ENCODE results near the gene SRGAP2B.
"Not testable (repeated sequence)": the region's sequence is repeated elsewhere in the genome, so short reads cannot be mapped to it uniquely, and the experiment has no call there.

SRGAP2B gene

DNA sequence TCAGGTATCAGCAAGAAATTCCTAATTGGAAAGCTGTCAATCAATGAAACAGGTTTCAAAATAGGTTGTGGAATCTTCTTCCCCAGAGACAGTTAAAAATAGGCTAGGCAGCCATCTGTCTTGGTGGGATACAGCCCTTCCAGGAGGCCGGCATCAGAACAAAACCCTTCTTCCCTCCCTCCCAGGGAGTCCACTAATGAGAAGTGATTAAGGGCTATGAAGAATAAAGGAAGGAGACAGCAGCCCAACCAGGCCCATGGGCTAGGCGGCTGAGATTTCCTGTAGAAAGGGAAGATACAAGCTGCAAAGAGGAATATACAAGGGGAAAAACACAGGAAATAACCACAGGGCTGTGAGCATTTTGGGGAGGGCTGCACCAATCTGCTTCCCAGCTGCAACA is 31.8 kb downstream of the SRGAP2B start:
- not testable (repeated sequence) for H3K36me3 ChIP-seq (ENCODE audit: insufficient read depth, low read length); H3K27me3 ChIP-seq (ENCODE audit: insufficient read depth, low read length); H3K27ac ChIP-seq (ENCODE audit: low read depth, low read length)

DNA sequence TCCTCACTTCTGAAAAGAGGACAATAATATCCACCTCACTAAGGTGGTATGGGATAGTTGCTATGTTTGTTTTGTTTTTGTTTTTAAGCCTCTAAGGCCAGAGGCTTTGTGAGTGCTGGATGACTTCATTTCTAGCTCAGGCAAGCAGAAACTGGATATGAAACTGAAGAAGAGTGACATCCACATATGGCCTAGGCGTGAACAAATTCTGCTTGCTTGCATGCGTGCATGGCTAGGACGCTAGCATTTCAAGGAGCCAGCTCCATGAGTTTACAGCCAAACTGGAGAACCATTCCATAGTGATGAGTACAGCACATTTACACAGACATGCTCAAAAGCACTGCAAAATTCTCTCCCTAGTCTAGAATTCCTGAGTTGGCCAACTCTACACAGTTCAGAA is 36.9 kb downstream of the SRGAP2B start:
- H3K27ac ChIP-seq (ENCODE audit: low read depth, low read length); H3K36me3 ChIP-seq (ENCODE audit: insufficient read depth, low read length); H3K4me3 ChIP-seq (ENCODE audit: low read depth, low read length): not testable (repeated sequence)

More for the DNA sequence above, 31.8 kb downstream of the SRGAP2B start:
- not testable (repeated sequence) for H3K79me2 ChIP-seq (ENCODE audit: control insufficient read depth, insufficient read depth, low read length, unreplicated experiment); H3K4me3 ChIP-seq (ENCODE audit: low read depth, low read length); H2AFZ ChIP-seq (ENCODE audit: low read length, unreplicated experiment); H3K4me1 ChIP-seq (ENCODE audit: control insufficient read depth, insufficient read depth, low read length, unreplicated experiment)

DNA sequence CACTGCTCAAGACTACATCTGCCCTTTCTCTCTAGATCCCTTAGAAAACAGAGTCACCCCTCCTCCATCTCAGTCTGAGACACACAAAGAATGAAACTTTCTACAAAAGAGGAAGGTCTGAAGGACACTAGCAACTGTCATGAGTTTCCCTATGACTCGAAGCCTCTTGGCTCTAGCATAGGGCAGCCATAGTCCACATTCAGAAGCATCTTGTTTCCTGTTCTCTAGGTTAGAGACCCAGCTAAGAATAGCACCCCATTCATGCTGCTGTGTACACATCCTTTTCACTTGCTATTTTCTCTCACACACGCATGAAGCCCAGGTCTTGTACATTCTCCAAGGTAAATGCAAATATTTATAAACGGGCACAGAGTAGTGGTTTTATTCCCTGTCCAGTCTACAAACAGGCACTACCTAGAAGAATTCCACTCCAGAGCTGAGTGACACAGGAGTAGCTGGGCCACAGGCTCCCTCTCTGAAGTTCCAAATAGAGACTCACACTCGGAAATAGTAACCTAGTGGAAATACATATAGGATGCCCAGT is 39.8 kb downstream of the SRGAP2B start:
- H3K27me3 ChIP-seq (ENCODE audit: insufficient read depth, low read length); H3K27ac ChIP-seq (ENCODE audit: low read depth, low read length); H3K4me3 ChIP-seq (ENCODE audit: low read depth, low read length); H3K79me2 ChIP-seq (ENCODE audit: control insufficient read depth, insufficient read depth, low read length, unreplicated experiment); H3K36me3 ChIP-seq (ENCODE audit: insufficient read depth, low read length); H3K4me1 ChIP-seq (ENCODE audit: control insufficient read depth, insufficient read depth, low read length, unreplicated experiment); H2AFZ ChIP-seq (ENCODE audit: low read length, unreplicated experiment): not testable (repeated sequence)

More for the DNA sequence above, 36.9 kb downstream of the SRGAP2B start:
- H3K4me1 ChIP-seq (ENCODE audit: control insufficient read depth, insufficient read depth, low read length, unreplicated experiment); H3K27me3 ChIP-seq (ENCODE audit: insufficient read depth, low read length); H3K79me2 ChIP-seq (ENCODE audit: control insufficient read depth, insufficient read depth, low read length, unreplicated experiment); H2AFZ ChIP-seq (ENCODE audit: low read length, unreplicated experiment): not testable (repeated sequence)

DNA sequence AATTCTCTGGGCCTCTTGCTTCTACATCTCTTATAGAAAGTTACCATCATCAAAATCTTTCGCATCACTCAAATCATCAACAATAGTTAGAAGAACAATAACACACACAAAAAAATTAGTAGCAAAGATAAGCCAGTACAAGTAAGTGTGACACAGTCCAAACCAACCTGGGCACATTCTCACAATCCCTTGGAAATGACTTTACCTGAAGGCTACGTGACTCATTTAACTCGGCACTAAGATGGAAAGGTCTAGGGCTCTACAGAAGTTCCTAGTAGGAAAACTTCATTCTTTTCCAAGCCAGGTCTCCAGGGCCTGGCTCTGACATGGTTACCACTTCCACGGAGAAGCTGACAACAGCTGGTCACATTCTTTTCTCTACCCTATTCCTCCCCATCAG is 41.7 kb downstream of the SRGAP2B start:
- H2AFZ ChIP-seq (ENCODE audit: low read length, unreplicated experiment); H3K79me2 ChIP-seq (ENCODE audit: control insufficient read depth, insufficient read depth, low read length, unreplicated experiment); H3K27me3 ChIP-seq (ENCODE audit: insufficient read depth, low read length); H3K36me3 ChIP-seq (ENCODE audit: insufficient read depth, low read length); H3K27ac ChIP-seq (ENCODE audit: low read depth, low read length); H3K4me1 ChIP-seq (ENCODE audit: control insufficient read depth, insufficient read depth, low read length, unreplicated experiment); H3K4me3 ChIP-seq (ENCODE audit: low read depth, low read length): not testable (repeated sequence)

DNA sequence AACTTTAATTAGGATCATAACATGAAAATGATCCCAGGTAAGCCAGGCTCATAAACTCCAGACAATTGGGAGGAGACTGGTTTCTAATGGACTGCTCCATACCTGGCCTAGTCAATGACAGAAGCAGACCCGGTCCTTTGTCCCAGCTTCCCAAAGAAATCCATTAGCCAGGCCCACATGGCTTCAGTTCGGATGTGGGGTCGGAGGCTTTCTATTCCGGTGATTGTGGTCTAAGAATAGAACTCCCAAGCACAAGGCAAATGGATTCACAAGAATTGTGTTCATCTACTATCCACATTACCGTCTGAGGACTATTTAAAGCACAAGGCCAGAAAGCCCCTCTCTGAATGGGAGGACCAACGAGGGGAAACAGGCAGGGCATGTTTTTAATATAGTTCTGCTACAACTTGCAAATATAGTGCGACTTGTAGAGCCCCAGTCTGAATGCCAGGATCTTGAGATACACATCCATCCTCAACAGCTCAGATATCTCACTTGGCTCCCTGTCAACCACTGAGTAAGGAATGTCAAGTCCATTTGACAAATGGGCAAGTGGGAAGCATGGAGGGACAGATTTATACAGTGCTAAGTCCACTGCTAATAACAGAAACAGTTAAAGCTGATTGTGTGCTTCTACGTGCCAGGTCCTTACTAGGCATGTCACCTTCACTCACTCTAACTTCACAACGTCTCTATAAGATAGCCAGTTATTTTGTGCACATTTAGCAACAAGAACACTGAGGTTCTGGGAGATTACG is 42.9 kb downstream of the SRGAP2B start:
- not testable (repeated sequence) for H3K27me3 ChIP-seq (ENCODE audit: insufficient read depth, low read length); H2AFZ ChIP-seq (ENCODE audit: low read length, unreplicated experiment); H3K36me3 ChIP-seq (ENCODE audit: insufficient read depth, low read length); H3K4me3 ChIP-seq (ENCODE audit: low read depth, low read length); H3K79me2 ChIP-seq (ENCODE audit: control insufficient read depth, insufficient read depth, low read length, unreplicated experiment); H3K4me1 ChIP-seq (ENCODE audit: control insufficient read depth, insufficient read depth, low read length, unreplicated experiment); H3K27ac ChIP-seq (ENCODE audit: low read depth, low read length)

DNA sequence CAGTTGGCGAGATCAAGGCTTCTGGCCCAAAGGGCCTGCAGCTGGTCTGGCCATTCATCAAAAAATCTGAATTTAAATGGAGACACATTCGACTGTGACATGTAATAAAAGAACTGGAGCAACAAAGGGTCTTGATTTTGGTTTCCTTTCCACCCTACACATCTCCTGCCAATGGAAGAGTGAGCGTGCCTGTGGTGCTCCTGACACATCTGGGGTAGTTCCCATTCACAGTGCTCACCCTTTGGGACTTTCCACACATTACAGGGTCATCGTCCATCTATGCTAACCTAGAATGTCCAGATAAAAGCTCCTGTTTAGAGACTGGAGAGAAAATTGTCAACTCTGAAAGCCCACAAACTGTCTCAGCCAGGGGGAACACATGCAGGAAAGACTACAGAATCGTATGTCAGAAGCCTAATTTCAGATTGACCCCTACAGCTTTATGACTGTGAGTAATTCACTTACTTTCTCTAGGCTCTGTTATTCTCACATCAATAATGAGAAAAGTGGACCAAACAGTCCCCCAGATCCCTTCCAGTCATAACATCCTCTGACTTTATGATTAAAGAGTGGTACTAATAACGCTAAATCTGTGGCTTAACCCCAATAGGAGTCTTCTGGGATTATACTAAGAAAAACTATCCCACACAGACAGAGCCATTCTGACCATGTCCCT is 46.8 kb downstream of the SRGAP2B start:
- H3K4me3 ChIP-seq (ENCODE audit: low read depth, low read length); H3K27me3 ChIP-seq (ENCODE audit: insufficient read depth, low read length); H3K4me1 ChIP-seq (ENCODE audit: control insufficient read depth, insufficient read depth, low read length, unreplicated experiment); H3K27ac ChIP-seq (ENCODE audit: low read depth, low read length); H3K79me2 ChIP-seq (ENCODE audit: control insufficient read depth, insufficient read depth, low read length, unreplicated experiment); H2AFZ ChIP-seq (ENCODE audit: low read length, unreplicated experiment); H3K36me3 ChIP-seq (ENCODE audit: insufficient read depth, low read length): not testable (repeated sequence)

DNA sequence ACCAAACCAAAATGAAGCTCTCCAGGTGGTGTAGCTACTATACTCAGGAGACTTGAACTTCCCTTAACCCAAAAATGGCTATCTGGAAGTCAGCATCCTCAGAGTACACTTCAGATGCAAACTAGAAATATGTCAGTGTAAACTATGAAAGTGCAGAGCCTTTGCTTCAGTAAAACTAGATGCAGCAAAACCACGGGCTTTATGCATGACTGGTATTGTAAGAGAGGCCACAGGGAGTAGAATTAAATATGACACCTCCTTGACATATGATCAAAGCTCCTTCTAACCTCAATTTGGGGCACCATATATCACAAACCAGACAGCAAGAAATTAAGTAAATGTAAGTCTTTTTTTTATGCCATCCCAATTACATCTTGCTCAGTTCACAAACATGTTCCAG is 47.6 kb downstream of the SRGAP2B start:
- not testable (repeated sequence) for H3K4me1 ChIP-seq (ENCODE audit: control insufficient read depth, insufficient read depth, low read length, unreplicated experiment); H3K27ac ChIP-seq (ENCODE audit: low read depth, low read length); H3K27me3 ChIP-seq (ENCODE audit: insufficient read depth, low read length); H3K4me3 ChIP-seq (ENCODE audit: low read depth, low read length); H2AFZ ChIP-seq (ENCODE audit: low read length, unreplicated experiment); H3K36me3 ChIP-seq (ENCODE audit: insufficient read depth, low read length); H3K79me2 ChIP-seq (ENCODE audit: control insufficient read depth, insufficient read depth, low read length, unreplicated experiment)

DNA sequence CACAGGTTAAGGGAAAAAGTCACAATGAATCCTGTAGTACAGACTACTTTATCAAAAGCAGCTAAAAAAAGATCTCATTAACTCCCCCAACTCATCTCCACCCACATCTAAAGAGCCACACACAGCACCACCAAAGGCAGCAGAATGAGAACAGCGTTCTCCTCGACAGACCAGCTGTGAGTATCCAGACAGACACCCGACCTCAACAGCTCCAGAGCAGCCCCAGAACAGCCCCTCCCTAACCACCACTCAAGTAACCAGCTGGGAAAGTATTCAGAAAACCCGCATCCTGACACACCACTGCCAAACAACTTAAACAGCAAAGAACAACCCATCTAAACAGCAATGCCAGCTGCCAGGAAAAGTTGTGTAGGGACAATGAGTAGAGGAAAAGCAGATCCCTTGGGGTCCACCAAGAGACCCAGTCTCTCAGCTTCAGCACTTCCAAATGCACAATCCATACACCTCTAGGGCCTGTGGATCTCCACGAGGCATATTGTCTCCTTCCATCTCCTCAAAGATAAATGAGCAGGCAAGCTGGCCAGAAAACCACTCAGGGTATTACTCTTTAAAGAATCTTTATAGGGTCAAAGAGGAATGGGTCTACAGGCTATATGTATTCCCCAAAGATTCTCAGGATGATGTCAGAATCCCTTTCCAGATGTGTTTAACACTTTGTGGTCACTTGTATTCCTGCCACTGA is 49.4 kb downstream of the SRGAP2B start:
- not testable (repeated sequence) for H3K4me3 ChIP-seq (ENCODE audit: low read depth, low read length); H3K27me3 ChIP-seq (ENCODE audit: insufficient read depth, low read length); H2AFZ ChIP-seq (ENCODE audit: low read length, unreplicated experiment); H3K36me3 ChIP-seq (ENCODE audit: insufficient read depth, low read length); H3K4me1 ChIP-seq (ENCODE audit: control insufficient read depth, insufficient read depth, low read length, unreplicated experiment); H3K27ac ChIP-seq (ENCODE audit: low read depth, low read length); H3K79me2 ChIP-seq (ENCODE audit: control insufficient read depth, insufficient read depth, low read length, unreplicated experiment)

DNA sequence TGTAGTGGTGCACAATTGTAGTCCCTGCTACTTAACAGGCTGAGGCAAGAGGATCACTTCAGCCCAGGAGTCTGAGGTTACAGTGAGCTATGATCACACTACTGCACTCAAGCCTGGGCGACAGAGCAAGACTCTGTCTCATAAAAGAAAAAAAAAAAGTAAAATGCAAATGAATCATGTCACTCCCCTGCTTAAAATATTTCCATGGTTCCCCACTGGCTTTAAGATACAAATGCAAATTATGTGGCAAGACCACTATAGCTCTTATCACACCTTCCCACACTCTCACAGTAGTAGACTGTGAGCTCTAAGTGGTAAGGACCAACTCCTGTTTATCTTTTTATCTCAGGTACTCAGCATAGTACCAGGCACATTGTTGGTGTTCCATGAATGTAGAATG is 53.6 kb downstream of the SRGAP2B start:
- not testable (repeated sequence) for H2AFZ ChIP-seq (ENCODE audit: low read length, unreplicated experiment); H3K4me3 ChIP-seq (ENCODE audit: low read depth, low read length); H3K27ac ChIP-seq (ENCODE audit: low read depth, low read length); H3K27me3 ChIP-seq (ENCODE audit: insufficient read depth, low read length); H3K36me3 ChIP-seq (ENCODE audit: insufficient read depth, low read length); H3K4me1 ChIP-seq (ENCODE audit: control insufficient read depth, insufficient read depth, low read length, unreplicated experiment); H3K79me2 ChIP-seq (ENCODE audit: control insufficient read depth, insufficient read depth, low read length, unreplicated experiment)

DNA sequence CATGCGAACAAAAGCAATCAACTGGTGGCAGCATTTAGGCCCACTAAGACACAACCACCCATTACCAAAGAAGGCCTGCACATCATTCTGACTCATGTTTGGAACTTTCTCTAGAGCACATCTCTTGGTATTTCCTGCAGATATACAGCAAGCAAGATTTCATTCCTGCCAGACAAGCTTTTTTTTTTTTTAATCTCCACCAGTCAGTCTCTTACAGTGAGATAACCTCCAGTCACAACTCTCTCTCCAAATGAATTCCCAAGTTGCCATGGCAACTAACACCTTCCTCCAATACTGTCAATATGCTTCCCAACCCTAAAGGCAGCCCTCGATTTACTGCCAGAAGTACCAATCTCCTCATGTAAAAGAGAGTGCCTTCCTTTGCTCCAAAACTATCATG is 59.1 kb downstream of the SRGAP2B start:
- H2AFZ ChIP-seq (ENCODE audit: low read length, unreplicated experiment); H3K4me3 ChIP-seq (ENCODE audit: low read depth, low read length); H3K36me3 ChIP-seq (ENCODE audit: insufficient read depth, low read length); H3K79me2 ChIP-seq (ENCODE audit: control insufficient read depth, insufficient read depth, low read length, unreplicated experiment); H3K4me1 ChIP-seq (ENCODE audit: control insufficient read depth, insufficient read depth, low read length, unreplicated experiment); H3K27me3 ChIP-seq (ENCODE audit: insufficient read depth, low read length); H3K27ac ChIP-seq (ENCODE audit: low read depth, low read length): not testable (repeated sequence)

DNA sequence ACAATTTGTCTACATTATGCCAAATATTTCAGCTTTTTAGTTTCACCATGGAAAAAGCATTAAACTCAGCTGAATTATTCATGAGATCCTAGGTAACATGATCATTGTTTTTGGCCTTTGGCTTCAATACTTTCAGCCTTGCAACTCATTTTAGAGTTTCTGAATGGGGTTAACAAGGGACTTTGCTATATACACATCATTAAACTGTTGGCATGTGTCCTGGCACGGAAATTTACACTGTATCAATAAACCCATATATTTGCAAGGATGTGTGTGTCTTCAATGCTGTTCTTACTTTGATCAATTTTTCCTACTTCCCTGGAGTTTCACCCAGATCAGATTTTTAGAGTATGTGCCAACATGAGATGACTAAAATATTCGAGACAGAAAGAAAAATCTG is 61.6 kb downstream of the SRGAP2B start:
- H3K27me3 ChIP-seq (ENCODE audit: insufficient read depth, low read length); H3K79me2 ChIP-seq (ENCODE audit: control insufficient read depth, insufficient read depth, low read length, unreplicated experiment); H3K4me1 ChIP-seq (ENCODE audit: control insufficient read depth, insufficient read depth, low read length, unreplicated experiment); H3K27ac ChIP-seq (ENCODE audit: low read depth, low read length); H3K36me3 ChIP-seq (ENCODE audit: insufficient read depth, low read length); H3K4me3 ChIP-seq (ENCODE audit: low read depth, low read length); H2AFZ ChIP-seq (ENCODE audit: low read length, unreplicated experiment): not testable (repeated sequence)
